HUES64 (cell line): ENCODE data around the gene HOXC5.

Source experiments
- H3K27ac ChIP-seq: 2 replicates; pipeline ENCODE4 v1.7.0; 2013; ENCODE audit warnings: low read depth, low read length, inconsistent platforms
- H3K27me3 ChIP-seq: 2 replicates; pipeline ENCODE4 v1.6.1; 2013; ENCODE audit warnings: mild to moderate bottlenecking, low read length; ENCODE audit not compliant: insufficient read depth
- H3K36me3 ChIP-seq: 2 replicates; pipeline ENCODE4 v1.6.1; 2013; ENCODE audit warnings: mild to moderate bottlenecking, low read length; ENCODE audit not compliant: insufficient read depth
- H3K4me1 ChIP-seq: 2 replicates; pipeline ENCODE4 v1.6.1; 2013; ENCODE audit warnings: mild to moderate bottlenecking, low read length, moderate library complexity; ENCODE audit not compliant: insufficient read depth
- H3K4me3 ChIP-seq: 2 replicates; pipeline ENCODE4 v1.5.1; 2013; ENCODE audit warnings: mild to moderate bottlenecking, low read length, moderate library complexity
- H3K9ac ChIP-seq: 2 replicates; pipeline ENCODE4 v1.6.1; 2013; ENCODE audit warnings: mild to moderate bottlenecking, low read depth, low read length
- H3K9me3 ChIP-seq: 2 replicates; pipeline ENCODE4 v1.6.1; 2013; ENCODE audit warnings: low read depth, low read length; ENCODE audit not compliant: insufficient read depth
- WGBS: fragments of 150-250, 120-280 bp; methylation state at CpG from one replicate; pipeline ENCODE4 v1.1.7; 2013; ENCODE audit warnings: missing lambda C conversion rate; 5-methylcytosine and 5-hydroxymethylcytosine counted together

The HOXC5 gene

DNA sequence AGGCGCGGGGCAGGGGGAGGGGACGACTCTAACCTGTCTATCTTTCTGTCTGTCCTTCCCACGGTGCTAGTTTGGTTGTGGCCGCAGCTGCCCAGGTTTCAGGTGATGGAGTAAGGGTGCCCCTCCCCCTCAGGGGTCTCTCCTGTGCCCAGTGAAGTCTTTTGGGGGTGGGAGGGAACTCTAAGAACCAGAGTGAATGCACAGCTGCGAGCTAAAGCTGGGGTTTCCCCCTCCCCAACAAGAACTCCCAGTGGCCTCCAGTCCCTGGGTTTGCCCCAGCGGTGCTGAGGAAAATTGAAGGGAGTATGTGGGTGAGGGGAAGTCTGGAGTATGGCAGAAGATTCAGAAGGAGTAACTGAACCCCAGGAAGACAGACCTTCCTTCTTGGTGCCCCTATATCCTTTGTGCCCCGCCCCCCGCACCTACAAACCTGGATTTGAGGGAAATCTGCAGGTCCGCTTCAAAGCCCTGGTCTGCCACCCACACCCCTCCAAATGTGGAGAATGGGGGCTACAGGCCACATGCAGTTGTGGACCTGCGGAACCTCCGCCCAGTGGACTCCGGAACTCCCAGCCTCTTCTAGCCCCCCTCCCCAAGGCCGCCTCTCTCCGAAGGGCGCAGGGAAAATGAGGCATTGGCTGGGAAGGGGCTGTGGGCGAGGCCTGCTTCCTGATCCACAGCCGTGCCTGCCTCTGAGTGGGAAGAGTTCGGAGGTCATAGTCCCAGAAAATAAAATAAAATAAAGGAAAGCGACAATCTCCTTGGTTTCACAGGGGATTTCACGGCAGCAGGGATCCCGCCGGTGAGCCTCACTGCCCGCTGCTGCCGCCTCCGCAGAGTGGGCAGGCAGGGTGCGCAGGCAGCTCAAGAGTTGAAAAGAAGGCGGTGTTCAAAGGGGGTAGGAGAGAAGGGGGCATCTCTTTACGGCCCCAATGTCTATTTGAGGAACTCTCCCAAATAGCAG lies 36.3 kb upstream of the HOXC5 start:
- Histone ChIP-seq H3K27me3 (peaks cover 100% of the 10 kb centered on the region), H3K9me3 (no peaks in the 10 kb centered on the region), H3K4me3 (peak overlapping the region; percentile 33; the same call in 1 of the 2 replicates), H3K4me1 (peaks cover 5% of the 10 kb centered on the region; the same call in 1 of the 2 replicates), H3K9ac (no peak overlapping the region), H3K27ac (no peak overlapping the region), H3K36me3 (no peaks in the 10 kb centered on the region)
- WGBS, result 22% methylated on average over 28 of the region's 29 CpGs

DNA sequence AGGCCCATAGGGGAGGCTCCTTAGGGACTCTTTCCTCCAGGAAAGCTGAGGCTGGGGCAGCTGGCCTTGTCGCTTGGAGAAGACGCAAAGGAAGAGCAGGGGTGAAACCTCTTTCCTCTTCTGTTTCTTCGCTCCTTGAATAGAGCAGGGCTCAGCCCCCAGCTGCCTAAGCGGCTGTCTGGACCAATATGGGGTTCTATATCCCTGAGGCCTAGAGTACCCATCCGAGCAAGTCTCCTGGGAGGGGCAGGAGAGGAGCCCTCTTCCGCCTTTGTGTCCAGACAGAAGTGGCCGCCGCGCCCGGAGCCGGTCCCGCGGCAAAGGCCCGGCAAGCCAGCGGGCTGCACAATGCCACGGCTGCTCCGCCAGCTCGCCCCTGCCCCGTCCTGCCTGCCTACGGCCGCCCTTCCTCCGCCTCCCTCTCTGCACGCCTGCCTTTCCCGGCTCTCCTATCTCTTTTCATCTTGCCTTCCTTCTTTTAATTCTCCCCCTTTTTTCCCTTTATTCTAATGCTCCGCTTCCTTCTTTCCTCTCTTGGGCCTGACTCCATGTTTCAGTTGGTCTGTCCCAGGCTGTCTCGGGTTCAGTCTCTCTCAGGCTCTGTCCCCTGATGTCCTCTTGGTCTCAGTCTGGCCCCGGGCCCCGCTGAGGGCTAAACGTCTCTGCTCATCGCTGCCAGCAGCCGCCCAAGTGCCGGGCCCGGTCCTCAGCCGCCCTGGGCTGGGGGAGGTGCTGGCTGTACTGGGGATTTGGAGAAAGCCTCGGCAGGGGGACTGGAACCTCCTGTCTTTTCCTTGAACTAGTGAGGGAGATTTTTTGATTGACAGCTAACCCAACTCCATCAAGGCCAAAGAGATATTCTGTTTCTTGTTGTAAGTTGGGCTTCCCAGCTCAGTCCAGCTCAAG lies 35.4 kb upstream of the HOXC5 start:
- H3K27me3 ChIP-seq, result peaks cover 100% of the 10 kb centered on the region
- no peak overlapping the region for H3K9ac ChIP-seq
- WGBS, result 8% methylated on average over 35 of the region's 35 CpGs
- no peaks in the 10 kb centered on the region for H3K9me3 ChIP-seq
- peaks cover 5% of the 10 kb centered on the region; the same call in 1 of the 2 replicates for H3K4me1 ChIP-seq
- no peak overlapping the region for H3K4me3 ChIP-seq
- H3K36me3 ChIP-seq, result no peaks in the 10 kb centered on the region
- H3K27ac ChIP-seq, result no peak overlapping the region

DNA sequence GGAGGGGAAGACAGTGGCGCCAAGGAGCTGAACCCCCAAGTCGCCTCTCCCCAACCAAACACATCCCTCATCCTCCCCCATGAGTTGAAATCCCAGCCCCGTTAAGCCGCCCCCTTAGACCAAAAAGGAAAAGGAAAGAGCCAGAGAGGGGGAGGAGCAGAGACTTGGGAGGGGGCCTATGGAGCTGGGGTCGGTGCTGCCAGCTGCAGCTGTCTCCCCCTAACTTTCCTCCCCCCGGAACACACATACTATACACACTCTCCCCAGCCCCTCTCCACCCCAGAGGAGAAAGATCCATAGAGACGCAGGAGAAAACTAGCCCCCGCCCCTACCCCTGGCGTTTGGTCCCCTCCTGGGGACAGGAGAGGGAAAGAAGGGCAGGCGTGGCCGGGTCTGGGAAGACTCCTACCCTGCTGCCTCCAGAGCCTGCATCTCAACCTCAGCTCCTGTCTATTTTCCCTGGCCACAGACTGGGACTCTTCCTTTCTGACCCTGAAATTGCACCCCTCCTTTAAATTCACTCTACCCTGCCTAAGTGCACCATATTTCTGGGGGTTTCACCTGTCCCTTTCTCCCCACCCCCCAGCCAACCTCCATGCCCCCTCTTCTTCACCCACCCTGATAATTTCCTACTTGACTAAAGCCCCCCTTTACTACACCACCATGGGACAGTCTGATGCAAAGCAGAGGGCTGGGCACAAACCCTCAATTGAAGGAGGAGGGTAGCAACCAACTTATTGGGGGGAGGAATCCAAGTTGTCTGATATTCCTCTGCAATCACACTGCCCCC lies 34.5 kb upstream of the HOXC5 start:
- H3K27me3 ChIP-seq, result peaks cover 100% of the 10 kb centered on the region
- WGBS, result 21% methylated on average over 6 of the region's 11 CpGs
- H3K4me3 ChIP-seq, result no peak overlapping the region

DNA sequence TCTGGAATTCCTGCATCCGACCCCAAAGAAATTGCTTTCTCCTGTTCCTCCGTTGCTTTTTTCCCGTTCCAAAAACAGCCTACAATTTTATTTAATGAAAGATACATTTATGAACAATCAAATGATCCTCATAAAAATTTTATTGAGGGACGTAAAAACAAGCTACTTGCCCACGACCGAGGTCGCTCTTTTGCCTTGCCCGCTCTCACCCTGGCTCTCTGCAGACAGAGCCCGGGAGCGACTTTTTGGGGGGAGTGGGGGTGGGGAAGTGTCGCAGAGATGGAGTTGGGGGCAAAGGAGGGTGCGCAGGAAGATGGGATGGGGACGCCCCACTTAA lies 34.0 kb upstream of the HOXC5 start:
- WGBS, result 39% methylated on average over 8 of the region's 13 CpGs
- Histone ChIP-seq H3K36me3 (no peaks in the 10 kb centered on the region), H3K27ac (no peak overlapping the region), H3K9me3 (no peaks in the 10 kb centered on the region), H3K4me3 (no peak overlapping the region), H3K9ac (no peak overlapping the region), H3K27me3 (peaks cover 100% of the 10 kb centered on the region), H3K4me1 (peaks cover 5% of the 10 kb centered on the region; the same call in 1 of the 2 replicates)

More for the DNA sequence above, 34.5 kb upstream of the HOXC5 start:
- Histone ChIP-seq H3K36me3 (no peaks in the 10 kb centered on the region), H3K4me1 (peaks cover 5% of the 10 kb centered on the region; the same call in 1 of the 2 replicates), H3K9ac (no peak overlapping the region), H3K9me3 (no peaks in the 10 kb centered on the region), H3K27ac (no peak overlapping the region)

DNA sequence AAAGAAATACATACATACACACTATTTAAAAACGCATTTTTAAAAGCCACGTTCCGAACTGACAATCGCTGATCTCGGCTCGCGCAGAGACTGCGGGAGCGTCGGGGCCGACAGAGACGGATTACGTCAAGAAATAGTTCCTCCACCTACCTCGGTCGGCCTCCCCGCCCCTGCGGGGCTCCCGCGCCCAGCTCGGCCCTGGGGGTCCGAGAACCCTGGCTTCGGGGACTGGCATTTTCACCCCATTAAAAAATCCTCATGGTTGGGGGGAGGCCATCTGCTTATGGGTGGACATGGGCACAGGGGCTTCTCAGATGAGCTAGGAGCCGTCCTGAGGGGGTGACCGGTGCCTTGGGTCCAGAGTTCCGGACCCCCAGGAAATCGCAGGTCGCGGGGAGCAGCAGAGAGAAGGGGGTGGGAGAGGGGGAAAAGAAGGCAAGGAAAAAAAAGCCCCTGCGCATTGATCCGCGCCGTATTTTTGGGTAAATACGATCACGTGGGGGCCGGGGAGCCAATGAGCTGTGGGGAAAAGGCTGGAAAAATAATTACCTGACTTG lies 33.2 kb upstream of the HOXC5 start:
- H3K27me3 ChIP-seq, result peaks cover 100% of the 10 kb centered on the region

DNA sequence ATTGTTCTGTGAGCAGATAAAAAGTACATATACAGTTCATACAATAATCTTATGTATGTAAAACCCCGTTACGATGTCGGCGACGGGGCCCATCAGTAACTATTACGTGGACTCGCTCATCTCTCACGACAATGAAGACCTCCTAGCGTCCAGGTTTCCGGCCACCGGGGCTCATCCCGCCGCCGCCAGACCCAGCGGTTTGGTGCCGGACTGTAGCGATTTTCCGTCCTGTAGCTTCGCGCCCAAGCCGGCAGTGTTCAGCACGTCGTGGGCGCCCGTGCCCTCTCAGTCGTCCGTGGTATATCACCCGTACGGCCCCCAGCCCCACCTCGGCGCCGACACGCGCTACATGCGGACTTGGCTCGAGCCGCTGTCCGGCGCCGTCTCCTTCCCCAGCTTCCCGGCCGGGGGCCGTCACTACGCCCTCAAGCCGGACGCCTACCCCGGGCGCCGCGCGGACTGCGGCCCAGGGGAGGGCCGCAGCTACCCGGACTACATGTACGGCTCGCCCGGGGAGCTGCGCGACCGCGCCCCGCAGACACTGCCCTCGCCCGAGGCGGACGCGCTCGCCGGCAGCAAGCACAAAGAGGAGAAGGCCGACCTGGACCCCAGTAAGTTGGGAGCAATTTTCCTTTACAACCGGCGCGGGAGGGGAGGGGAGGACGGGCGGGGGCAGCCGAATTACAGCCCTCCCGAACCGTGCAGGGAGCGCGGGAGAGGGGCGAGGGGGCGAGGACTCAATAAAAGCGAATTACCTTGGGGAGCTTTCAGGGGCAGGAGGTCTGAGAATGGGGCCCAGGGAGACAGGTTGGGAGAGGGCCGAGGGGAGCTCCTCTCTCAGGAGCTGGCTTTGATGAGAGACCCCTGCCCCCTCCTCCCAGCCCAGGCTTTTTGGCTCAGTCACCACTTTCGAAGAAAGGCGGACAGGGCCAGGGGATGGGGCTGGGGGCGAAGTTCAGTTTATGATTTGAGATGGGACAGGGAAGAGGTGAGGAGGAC lies 32.4 kb upstream of the HOXC5 start, which contains the start of gene HOXC9:
HOXC9 (plus strand) TSS at position 46 of the 999 bp plus-strand sequence; CDS start at position 74, 28 bp downstream.
- H3K9ac ChIP-seq, result no peak within 1 kb of the TSS
- H3K27ac ChIP-seq, result no peak within 1 kb of the TSS
- H3K4me3 ChIP-seq, result peak within 1 kb of the TSS; percentile 32
- H3K4me1 ChIP-seq, result peaks cover 5% of the 10 kb centered on the region; the same call in 1 of the 2 replicates
- no peaks in the 10 kb centered on the region for H3K36me3 ChIP-seq
- WGBS, result 5% methylated on average over 87 of the region's 87 CpGs
- no peaks in the 10 kb centered on the region for H3K9me3 ChIP-seq
- H3K27me3 ChIP-seq, result peaks cover 100% of the 10 kb centered on the region

More for the DNA sequence above, 33.2 kb upstream of the HOXC5 start:
- Histone ChIP-seq H3K4me1 (peaks cover 5% of the 10 kb centered on the region; the same call in 1 of the 2 replicates), H3K27ac (no peak overlapping the region), H3K9ac (no peak overlapping the region), H3K4me3 (peak overlapping the region; percentile 32), H3K9me3 (no peaks in the 10 kb centered on the region), H3K36me3 (no peaks in the 10 kb centered on the region)
- 9% methylated on average over 33 of the region's 35 CpGs for WGBS

DNA sequence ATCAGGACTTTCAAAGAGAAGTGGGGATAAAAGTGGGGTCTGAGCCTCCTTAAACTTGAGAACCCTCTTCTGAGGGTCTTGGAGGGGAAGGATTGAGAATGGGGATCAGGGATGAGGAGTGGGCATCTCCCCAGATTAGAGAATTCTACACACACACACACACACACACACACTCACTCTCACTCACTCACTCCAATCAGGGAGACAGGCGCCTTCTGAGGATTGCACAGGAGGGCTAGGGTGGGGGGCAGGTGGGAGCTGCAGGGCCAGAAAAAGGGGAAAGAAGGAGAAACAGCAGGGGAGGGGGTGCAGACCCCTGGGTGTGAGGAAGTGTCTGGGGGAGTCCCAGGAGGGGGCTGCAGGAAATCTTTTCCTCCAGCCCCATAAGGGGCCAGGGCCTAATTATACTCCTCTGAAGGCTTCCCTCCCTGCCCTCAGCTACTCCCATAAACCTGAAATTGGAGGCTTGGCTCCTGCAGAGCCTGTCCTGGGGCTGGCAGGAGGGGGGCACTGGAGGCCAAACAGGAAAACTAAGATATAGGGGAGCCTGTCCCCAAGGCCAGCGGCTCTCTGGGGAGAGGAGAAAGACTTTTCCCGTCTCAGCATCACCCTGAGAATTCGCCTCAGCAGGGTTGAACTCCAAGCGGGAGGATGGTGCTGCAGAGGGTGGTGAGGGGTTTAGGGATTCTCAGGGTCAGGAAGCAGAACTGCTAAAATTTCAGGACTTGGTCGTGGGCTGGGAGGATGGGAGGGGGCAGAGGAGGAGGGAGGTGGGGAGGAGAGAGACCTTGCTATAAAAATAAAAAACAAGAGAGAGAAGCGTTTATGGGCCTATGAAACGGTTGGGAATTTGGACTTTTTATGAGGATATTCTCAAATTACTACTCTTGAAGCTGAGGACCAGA lies 31.3 kb upstream of the HOXC5 start:
- no peak overlapping the region for H3K9ac ChIP-seq
- no peak overlapping the region for H3K4me3 ChIP-seq
- H3K27ac ChIP-seq, result no peak overlapping the region
- H3K9me3 ChIP-seq, result no peaks in the 10 kb centered on the region
- 10% methylated on average over 8 of the region's 8 CpGs for WGBS
- peaks cover 5% of the 10 kb centered on the region; the same call in 1 of the 2 replicates for H3K4me1 ChIP-seq
- no peaks in the 10 kb centered on the region for H3K36me3 ChIP-seq
- peaks cover 100% of the 10 kb centered on the region for H3K27me3 ChIP-seq

DNA sequence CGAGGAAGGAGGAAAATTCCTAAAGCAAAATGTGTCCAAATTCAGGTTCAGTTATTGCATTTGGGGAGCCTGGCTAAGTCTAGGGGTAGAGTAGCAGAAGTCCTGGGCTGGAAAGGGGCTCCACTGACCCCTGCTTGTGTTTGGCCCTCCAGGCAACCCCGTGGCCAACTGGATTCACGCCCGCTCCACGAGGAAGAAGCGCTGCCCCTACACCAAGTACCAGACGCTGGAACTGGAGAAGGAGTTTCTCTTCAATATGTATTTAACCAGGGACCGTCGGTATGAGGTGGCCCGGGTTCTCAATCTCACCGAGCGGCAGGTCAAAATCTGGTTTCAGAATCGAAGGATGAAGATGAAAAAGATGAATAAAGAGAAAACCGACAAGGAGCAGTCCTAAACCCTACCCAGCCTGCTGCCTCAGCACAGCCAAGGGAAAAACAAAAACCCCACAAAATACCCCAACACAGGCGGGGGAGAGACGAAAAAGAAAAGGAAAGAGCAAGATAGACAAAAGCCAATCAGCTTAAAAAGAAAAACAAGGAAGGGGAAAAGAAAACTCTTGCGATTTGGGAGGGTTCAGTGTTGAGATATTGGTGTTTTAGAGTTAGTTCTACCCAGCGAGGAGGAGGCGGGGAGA lies 30.5 kb upstream of the HOXC5 start:
- no peak overlapping the region for H3K9ac ChIP-seq
- no peaks in the 10 kb centered on the region for H3K9me3 ChIP-seq
- H3K27ac ChIP-seq, result no peak overlapping the region
- no peaks in the 10 kb centered on the region for H3K36me3 ChIP-seq
- WGBS, result 24% methylated on average over 18 of the region's 19 CpGs
- no peak overlapping the region for H3K4me3 ChIP-seq
- peaks cover 5% of the 10 kb centered on the region; the same call in 1 of the 2 replicates for H3K4me1 ChIP-seq
- peaks cover 100% of the 10 kb centered on the region for H3K27me3 ChIP-seq
